HCT116 (cell line): ENCODE measurements around the gene MAFG. TPM values are rescaled to one million over a fixed set of nuclear protein-coding genes. Genes with fewer than 3 reads are reported as not detected.

ENCODE experiments used
- ATAC-seq: fragments of 200-7000 bp; cut with Tn5 transposase; 2 replicates; pipeline ENCODE4 v1.9.1; 2020; ENCODE audit warnings: mild to moderate bottlenecking, moderate library complexity
- BruUV-seq: library from RNA; stranded (reverse); fragments of 400-500 nt; replicated peaks from 2 replicates; lab custom pipeline; 2021; lab: Mats Ljungman, UMichigan
- CTCF ChIA-PET: fragments of 300-600 bp; sonication (Branson Sonifier 250); formaldehyde crosslinking; loops from one replicate; lab custom pipeline; 2021; ENCODE audit warnings: antibody characterized with exemption; lab: Charles Lee
- POLR2A ChIA-PET: fragments of 300-600, 350-600 bp; sonication (Branson Sonifier 250); formaldehyde crosslinking; loops from one replicate; lab custom pipeline; 2021; ENCODE audit warnings: antibody characterized with exemption; lab: Charles Lee
- RAD21 ChIA-PET, 2 experiments: fragments of 300-600 bp; sonication (Branson Sonifier 250); formaldehyde crosslinking; loops; one replicate each; lab custom pipeline; 2023; ENCODE audit warnings: low total read pairs in 2 of 2; ENCODE audit not compliant: uncharacterized antibody in 2 of 2, unreplicated experiment in 2 of 2, low non-redundant PET in 1 of 2; lab: Charles Lee
- DNase-seq: peaks from one replicate; pipeline ENCODE4 v3.0.0-alpha.2; 2010; ENCODE audit warnings: low read depth, low spot score
- H2AFZ ChIP-seq: fragments of 200-600 bp; shearing (Covaris generic), sonication (generic); 2 replicates; pipeline ENCODE4 v1.6.1; 2017; ENCODE audit warnings: low read depth, mixed run types, mixed read lengths, antibody characterized with exemption, low read length; ENCODE audit not compliant: poor library complexity, severe bottlenecking
- H3K27ac ChIP-seq: 2 replicates; pipeline ENCODE4 v1.5.1; 2012; ENCODE audit warnings: low read depth, low read length
- H3K27me3 ChIP-seq: fragments of 200-600 bp; sonication (generic); 2 replicates; pipeline ENCODE4 v1.6.1; 2016; ENCODE audit warnings: mixed run types, low read length, mixed read lengths; ENCODE audit not compliant: insufficient read depth
- H3K36me3 ChIP-seq, 2 experiments: fragments of 200-500 bp in 1 of 2; fragments of 200-600 bp in 1 of 2; sonication (Bioruptor generic) in 1 of 2; sonication (generic) in 1 of 2; 2 replicates each; pipeline versions ENCODE4 v1.5.1 to v1.6.1; 2014 to 2016; ENCODE audit warnings: low read length in 2 of 2, inconsistent platforms in 1 of 2, mixed read lengths in 1 of 2, mixed run types in 1 of 2; ENCODE audit not compliant: insufficient read depth in 2 of 2, control insufficient read depth in 1 of 2
- H3K4me1 ChIP-seq, 2 experiments: fragments of 200-600 bp in 1 of 2; sonication (generic) in 1 of 2; 2 replicates each; pipeline versions ENCODE4 v1.5.1 to v1.6.1; 2012 to 2017; ENCODE audit warnings: low read length in 2 of 2, inconsistent platforms in 1 of 2, mild to moderate bottlenecking in 1 of 2, mixed read lengths in 1 of 2, mixed run types in 1 of 2, moderate library complexity in 1 of 2; ENCODE audit not compliant: insufficient read depth in 2 of 2, control insufficient read depth in 1 of 2
- H3K4me2 ChIP-seq: fragments of 200-600 bp; sonication (generic); 2 replicates; pipeline ENCODE4 v1.6.1; 2017; ENCODE audit warnings: mixed run types, low read length, mixed read lengths
- H3K4me3 ChIP-seq, 2 experiments: fragments of 200-600 bp in 1 of 2; sonication (generic) in 1 of 2; replicated peaks in 1 of 2; 2 replicates each; pipeline ENCODE4 v1.5.1; 2011 to 2016; ENCODE audit warnings: low read length in 2 of 2, control low read depth in 1 of 2, low read depth in 1 of 2, mild to moderate bottlenecking in 1 of 2, mixed read lengths in 1 of 2, mixed run types in 1 of 2
- H3K79me2 ChIP-seq: fragments of 200-600 bp; sonication (generic); 2 replicates; pipeline ENCODE4 v1.6.1; 2017; ENCODE audit warnings: mild to moderate bottlenecking, mixed run types, low read length, moderate library complexity, mixed read lengths; ENCODE audit not compliant: insufficient read depth
- H3K9ac ChIP-seq: fragments of 200-600 bp; sonication (generic); 2 replicates; pipeline ENCODE4 v1.6.1; 2016; ENCODE audit warnings: low read length, mixed read lengths
- H3K9me2 ChIP-seq: fragments of 200-600 bp; sonication (generic), shearing (Covaris generic); 2 replicates; pipeline ENCODE4 v1.6.1; 2017; ENCODE audit warnings: mixed run types, mild to moderate bottlenecking, moderate library complexity; ENCODE audit not compliant: insufficient read depth
- H3K9me3 ChIP-seq, 2 experiments: fragments of 200-500 bp in 1 of 2; fragments of 200-600 bp in 1 of 2; sonication (Bioruptor generic) in 1 of 2; sonication (generic) in 1 of 2; 2 replicates each; pipeline ENCODE4 v1.6.1; 2014 to 2017; ENCODE audit warnings: low read length in 2 of 2, mixed read lengths in 2 of 2, inconsistent platforms in 1 of 2, low read depth in 1 of 2, mild to moderate bottlenecking in 1 of 2, mixed run types in 1 of 2, moderate library complexity in 1 of 2; ENCODE audit not compliant: control insufficient read depth in 1 of 2, insufficient read depth in 1 of 2
- H4K20me1 ChIP-seq: fragments of 200-600 bp; sonication (generic), shearing (Covaris generic); 2 replicates; pipeline ENCODE4 v1.6.1; 2017; ENCODE audit warnings: mixed run types, mild to moderate bottlenecking, moderate library complexity; ENCODE audit not compliant: insufficient read depth
- CBX3 ChIP-seq: IDR thresholded peaks from 2 replicates; pipeline ENCODE4 v1.6.1; 2012; ENCODE audit warnings: low read depth
- EGR1 ChIP-seq: IDR thresholded peaks from 2 replicates; pipeline ENCODE4 v1.6.1; 2012; ENCODE audit warnings: low read depth
- EZH2phosphoT487 ChIP-seq: fragments of 200-600 bp; IDR thresholded peaks from 2 replicates; pipeline ENCODE4 v1.6.1; 2018; ENCODE audit warnings: antibody characterized with exemption, borderline replicate concordance
- JUND ChIP-seq: IDR thresholded peaks from 2 replicates; pipeline ENCODE4 v1.6.1; 2012
- MAX ChIP-seq: IDR thresholded peaks from 2 replicates; pipeline ENCODE4 v1.6.1; 2012
- RAD21 ChIP-seq: IDR thresholded peaks from 2 replicates; pipeline ENCODE4 v1.6.1; 2012; ENCODE audit warnings: low read depth, mild to moderate bottlenecking
- REST ChIP-seq: IDR thresholded peaks from 2 replicates; pipeline ENCODE4 v1.6.1; 2012; ENCODE audit warnings: low read depth
- SP1 ChIP-seq: IDR thresholded peaks from 2 replicates; pipeline ENCODE4 v1.6.1; 2012; ENCODE audit warnings: low read depth
- ZFX ChIP-seq: fragments of 450-650 bp; IDR thresholded peaks from 2 replicates; pipeline ENCODE4 v1.6.1; 2017
- intact Hi-C: fragments of 100-400 bp; cut with micrococcal nuclease; formaldehyde crosslinking; loops from 2 replicates; pipeline ENCODE4 v1.10.0; 2022
- total RNA-seq: library from RNA; stranded (reverse); gene quantifications from one replicate; pipeline ENCODE4 v1.2.1, GENCODE V29; 2021; ENCODE audit not compliant: unreplicated experiment

The MAFG gene
- total RNA-seq, 1 experiment from 2014 or later, result 46.8 TPM

- intact Hi-C loops, result no loop called here
- ChIA-PET POLR2A (interaction anchor here (1.3 to 2.0 kb wide), 2 partner anchors 7 to 46 kb away, joined by 3 to 10 read pairs; no protein-coding TSS in a partner anchor), CTCF (interaction anchor here (1.7 kb wide), 1 partner anchor 10 kb away, joined by 11 read pairs; no protein-coding TSS in a partner anchor)
Observed at GRCh38 chr17:81968850-81969812, 41.6 kb upstream of the MAFG start.

GRCh38 chr17:81968396-81968745 is 40.8 kb upstream of the MAFG start:
- H2AFZ ChIP-seq, result peak overlapping the region; percentile 41
- BruUV-seq, result no TSS peak
- H3K4me3 ChIP-seq, result peak overlapping the region; percentile 11 to 43
- no peaks in the 10 kb centered on the region for H4K20me1 ChIP-seq
- ChIA-PET POLR2A (interaction anchor here (0.7 to 2.0 kb wide), 4 partner anchors 8 to 130 kb away, joined by 3 to 10 read pairs (median 4); no protein-coding TSS in a partner anchor), RAD21 (interaction anchor here in 1 of 2 experiments (0.7 to 1.1 kb wide), 2 partner anchors 45 to 55 kb away, joined by 5 to 6 read pairs; partner anchors contain the start of genes CENPX and LRRC45), CTCF (interaction anchor here (1.2 to 1.7 kb wide), 4 partner anchors 9 to 54 kb away, joined by 3 to 11 read pairs (median 4); partner anchors contain the start of genes CENPX, LRRC45 and MAFG)
- ATAC-seq (no peak), DNase-seq (no peak)
- H3K27me3 ChIP-seq, result no peaks in the 10 kb centered on the region
- intact Hi-C loops, result no loop called here
- peak overlapping the region; percentile 76 for H3K4me2 ChIP-seq
- TF ChIP-seq REST (no peak), EGR1 (no peak), MAX (no peak), EZH2phosphoT487 (no peak), CBX3 (no peak), JUND (no peak), ZFX (no peak), SP1 (no peak)
- no peaks in the 10 kb centered on the region for H3K79me2 ChIP-seq
- H3K9ac ChIP-seq, result peak overlapping the region; percentile 43
- no peaks in the 10 kb centered on the region for H3K9me2 ChIP-seq
- H3K36me3 ChIP-seq, result no peaks in the 10 kb centered on the region
- no peaks in the 10 kb centered on the region for H3K9me3 ChIP-seq
- peaks cover 18 to 30% of the 10 kb centered on the region in 2 experiments for H3K4me1 ChIP-seq
- H3K27ac ChIP-seq, result 0 out of 2 replicates have a peak overlapping the region, but pooled peaks have one; percentile 19

More at GRCh38 chr17:81968850-81969812, 41.6 kb upstream of the MAFG start:
- TF ChIP-seq JUND (no peak), RAD21 (no peak)
- ATAC-seq (no peak), DNase-seq (no peak)
- Histone ChIP-seq H4K20me1 (no peaks in the 10 kb centered on the region), H3K4me3 (peak overlapping the region in 1 of 2 experiments; percentile 43; a peak in 1 of 4 replicates), H3K9me3 (no peaks in the 10 kb centered on the region), H3K4me2 (peak overlapping the region; percentile 76), H3K79me2 (no peaks in the 10 kb centered on the region), H3K27ac (no peak overlapping the region), H2AFZ (no peak overlapping the region), H3K36me3 (no peaks in the 10 kb centered on the region), H3K4me1 (peaks cover 18 to 30% of the 10 kb centered on the region in 2 experiments), H3K9ac (no peak overlapping the region), H3K27me3 (no peaks in the 10 kb centered on the region), H3K9me2 (no peaks in the 10 kb centered on the region)
- BruUV-seq, result no TSS peak
- RAD21 ChIA-PET, result interaction anchor here in 1 of 2 experiments (1.1 kb wide), 1 partner anchor 54 kb away, joined by 5 read pairs; the partner anchor contains the start of genes CENPX and LRRC45
